GM12875 (cell line): ENCODE data around the gene MRPS9.
A peak's percentile ranks its signal among the peaks of the same experiment; 100 is the strongest.

Experiments
- H3K4me3 ChIP-seq: one replicate; pipeline ENCODE4 v1.5.1; 2011; ENCODE audit warnings: low read depth, low read length, control low read depth
- TF ChIP-seq, protein P1 (sequence below): IDR thresholded peaks from 2 replicates; pipeline ENCODE4 v1.5.1; 2011; ENCODE audit warnings: low read depth, mild to moderate bottlenecking, control low read depth, inconsistent platforms, low read length, moderate library complexity, borderline replicate concordance; ENCODE audit not compliant: insufficient read depth

MRPS9 gene

GRCh38 chr2:105140240-105140568 is 102.3 kb downstream of the MRPS9 start:
- TF ChIP-seq, protein P1, sequence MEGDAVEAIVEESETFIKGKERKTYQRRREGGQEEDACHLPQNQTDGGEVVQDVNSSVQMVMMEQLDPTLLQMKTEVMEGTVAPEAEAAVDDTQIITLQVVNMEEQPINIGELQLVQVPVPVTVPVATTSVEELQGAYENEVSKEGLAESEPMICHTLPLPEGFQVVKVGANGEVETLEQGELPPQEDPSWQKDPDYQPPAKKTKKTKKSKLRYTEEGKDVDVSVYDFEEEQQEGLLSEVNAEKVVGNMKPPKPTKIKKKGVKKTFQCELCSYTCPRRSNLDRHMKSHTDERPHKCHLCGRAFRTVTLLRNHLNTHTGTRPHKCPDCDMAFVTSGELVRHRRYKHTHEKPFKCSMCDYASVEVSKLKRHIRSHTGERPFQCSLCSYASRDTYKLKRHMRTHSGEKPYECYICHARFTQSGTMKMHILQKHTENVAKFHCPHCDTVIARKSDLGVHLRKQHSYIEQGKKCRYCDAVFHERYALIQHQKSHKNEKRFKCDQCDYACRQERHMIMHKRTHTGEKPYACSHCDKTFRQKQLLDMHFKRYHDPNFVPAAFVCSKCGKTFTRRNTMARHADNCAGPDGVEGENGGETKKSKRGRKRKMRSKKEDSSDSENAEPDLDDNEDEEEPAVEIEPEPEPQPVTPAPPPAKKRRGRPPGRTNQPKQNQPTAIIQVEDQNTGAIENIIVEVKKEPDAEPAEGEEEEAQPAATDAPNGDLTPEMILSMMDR, result no peak

GRCh38 chr2:105141099-105141614 is 103.3 kb downstream of the MRPS9 start:
- no peak overlapping the region for H3K4me3 ChIP-seq
- TF ChIP-seq, protein P1, result no peak

More at GRCh38 chr2:105140240-105140568, 102.3 kb downstream of the MRPS9 start:
- no peak overlapping the region for H3K4me3 ChIP-seq

DNA sequence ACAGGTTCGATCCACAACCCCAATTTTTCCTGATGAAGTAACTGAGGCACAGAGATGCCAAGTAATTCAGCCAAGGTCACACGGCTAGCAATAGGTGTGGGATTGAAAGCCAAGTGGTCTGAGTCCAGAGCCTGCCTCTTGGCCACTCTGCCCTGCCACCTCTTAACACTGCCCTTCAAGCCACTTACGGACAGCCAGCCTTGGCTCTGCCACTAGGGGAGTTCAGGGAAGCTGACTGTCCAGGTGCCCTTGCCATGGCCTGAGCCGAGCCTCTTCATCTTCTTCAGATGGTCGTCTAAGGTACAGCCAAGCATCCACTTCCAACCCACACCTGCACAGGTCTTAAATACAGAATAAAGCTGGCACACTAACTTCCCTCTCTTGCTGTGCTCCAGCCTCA is 104.4 kb downstream of the MRPS9 start:
- H3K4me3 ChIP-seq, result no peak overlapping the region
- TF ChIP-seq, protein P1, result 0 out of 2 replicates have a peak, but pooled peaks have one; percentile 7

DNA sequence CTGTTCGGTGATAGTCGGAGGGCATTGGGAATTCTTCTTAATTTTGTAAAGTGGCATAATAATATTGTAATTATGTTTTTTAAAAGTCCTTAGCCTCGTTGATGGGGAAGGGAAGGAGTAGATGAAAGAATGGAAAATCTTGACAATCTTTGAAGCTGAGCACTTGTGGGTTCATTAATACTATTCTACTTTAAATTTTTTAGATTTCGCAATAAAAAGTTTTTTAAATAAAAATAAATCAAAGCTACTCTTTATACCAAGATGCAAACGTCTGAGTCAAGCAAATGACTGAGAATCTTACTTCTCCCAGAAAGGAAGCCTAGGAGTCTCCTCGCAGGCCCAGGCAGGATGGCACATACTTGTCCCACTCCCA is 105.2 kb downstream of the MRPS9 start:
- TF ChIP-seq, protein P1, result no peak
- H3K4me3 ChIP-seq, result no peak overlapping the region

- TF ChIP-seq, protein P1, result no peak
- no peak overlapping the region for H3K4me3 ChIP-seq
Measured at GRCh38 chr2:105143467-105144151, 105.7 kb downstream of the MRPS9 start.

- TF ChIP-seq, protein P1, result no peak
- no peak overlapping the region for H3K4me3 ChIP-seq
Measured at GRCh38 chr2:105144152-105144940, 106.5 kb downstream of the MRPS9 start.

DNA sequence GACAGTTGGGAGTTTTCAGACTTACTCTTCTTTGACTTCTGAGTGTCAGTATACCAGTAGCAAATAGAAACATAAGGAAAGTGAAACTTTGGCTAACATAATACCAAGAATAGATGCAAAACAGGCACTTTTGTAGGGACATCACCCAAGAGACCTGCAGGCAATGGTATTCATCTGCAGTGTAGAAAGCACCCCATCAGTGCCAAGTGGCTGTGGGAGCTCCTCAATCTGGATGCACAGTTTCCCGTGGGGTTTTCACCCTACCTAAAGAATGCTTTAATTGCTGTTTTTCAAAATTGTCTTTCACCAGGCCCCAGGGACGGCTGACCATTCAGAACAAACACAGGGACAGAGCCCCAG is 107.1 kb downstream of the MRPS9 start:
- H3K4me3 ChIP-seq, result no peak overlapping the region
- TF ChIP-seq, protein P1, result no peak
